ENCODE measurements around the gene RASSF10. TPM values are rescaled to one million over a fixed set of nuclear protein-coding genes. Genes with fewer than 3 reads are reported as not detected.

RASSF10 gene
- total RNA-seq, 1 donor from 2014 or later: not detected

- DNase-seq: no peak
- TF ChIP-seq, protein P1, sequence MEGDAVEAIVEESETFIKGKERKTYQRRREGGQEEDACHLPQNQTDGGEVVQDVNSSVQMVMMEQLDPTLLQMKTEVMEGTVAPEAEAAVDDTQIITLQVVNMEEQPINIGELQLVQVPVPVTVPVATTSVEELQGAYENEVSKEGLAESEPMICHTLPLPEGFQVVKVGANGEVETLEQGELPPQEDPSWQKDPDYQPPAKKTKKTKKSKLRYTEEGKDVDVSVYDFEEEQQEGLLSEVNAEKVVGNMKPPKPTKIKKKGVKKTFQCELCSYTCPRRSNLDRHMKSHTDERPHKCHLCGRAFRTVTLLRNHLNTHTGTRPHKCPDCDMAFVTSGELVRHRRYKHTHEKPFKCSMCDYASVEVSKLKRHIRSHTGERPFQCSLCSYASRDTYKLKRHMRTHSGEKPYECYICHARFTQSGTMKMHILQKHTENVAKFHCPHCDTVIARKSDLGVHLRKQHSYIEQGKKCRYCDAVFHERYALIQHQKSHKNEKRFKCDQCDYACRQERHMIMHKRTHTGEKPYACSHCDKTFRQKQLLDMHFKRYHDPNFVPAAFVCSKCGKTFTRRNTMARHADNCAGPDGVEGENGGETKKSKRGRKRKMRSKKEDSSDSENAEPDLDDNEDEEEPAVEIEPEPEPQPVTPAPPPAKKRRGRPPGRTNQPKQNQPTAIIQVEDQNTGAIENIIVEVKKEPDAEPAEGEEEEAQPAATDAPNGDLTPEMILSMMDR (IDR thresholded peaks at IDR 0.05; ENCODE audit: partially characterized antibody, unreplicated experiment): no peak
- Mint-ChIP-seq H3K4me3 (ENCODE audit: unreplicated experiment) (no peak overlapping the region), H3K27ac (ENCODE audit: unreplicated experiment) (no peak overlapping the region), H3K36me3 (ENCODE audit: unreplicated experiment) (no peaks in the 10 kb centered on the region), H3K27me3 (ENCODE audit: unreplicated experiment) (peaks cover 2% of the 10 kb centered on the region), H3K4me1 (ENCODE audit: low read depth, unreplicated experiment) (no peaks in the 10 kb centered on the region), H3K9me3 (ENCODE audit: unreplicated experiment) (no peaks in the 10 kb centered on the region)
Observed at GRCh38 chr11:12971955-12972354, 37.2 kb upstream of the RASSF10 start.

DNA sequence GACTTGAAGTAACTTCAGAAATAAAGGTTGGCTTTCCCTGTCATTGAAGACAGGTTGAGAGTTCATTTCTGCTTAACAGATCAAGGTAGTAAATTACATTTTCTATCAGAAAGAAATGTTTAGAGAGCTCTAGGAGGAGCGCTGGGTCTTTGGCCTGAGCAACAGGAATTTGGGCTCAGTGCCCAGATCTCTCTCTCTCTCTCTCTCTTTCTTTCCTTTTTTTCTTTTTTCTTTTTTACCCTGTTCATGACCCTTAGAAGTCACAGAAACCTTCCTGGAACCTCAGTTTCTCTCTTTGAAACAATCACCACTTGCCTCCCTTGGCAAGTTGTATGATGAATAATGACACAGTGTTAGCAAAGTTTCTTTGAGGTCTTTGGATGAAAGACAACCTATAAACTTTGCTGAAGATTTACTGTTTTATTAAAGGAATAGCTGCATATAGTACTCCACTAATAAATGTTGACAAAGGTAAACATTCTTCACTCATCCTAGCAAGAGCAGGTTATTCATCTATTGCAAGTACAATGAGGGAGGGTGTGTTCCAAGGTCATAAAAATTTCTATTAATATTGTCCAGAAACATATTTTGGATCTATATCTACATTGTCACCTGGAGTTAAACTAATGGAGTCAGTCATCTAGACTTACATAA lies 35.5 kb upstream of the RASSF10 start:
- Mint-ChIP-seq H3K36me3 (ENCODE audit: unreplicated experiment) (no peaks in the 10 kb centered on the region), H3K4me3 (ENCODE audit: unreplicated experiment) (no peak overlapping the region), H3K27ac (ENCODE audit: unreplicated experiment) (no peak overlapping the region), H3K4me1 (ENCODE audit: low read depth, unreplicated experiment) (no peaks in the 10 kb centered on the region), H3K9me3 (ENCODE audit: unreplicated experiment) (no peaks in the 10 kb centered on the region), H3K27me3 (ENCODE audit: unreplicated experiment) (peaks cover 2% of the 10 kb centered on the region)
- no peak for DNase-seq
- TF ChIP-seq, protein P1 (IDR thresholded peaks at IDR 0.05; ENCODE audit: partially characterized antibody, unreplicated experiment): no peak

DNA sequence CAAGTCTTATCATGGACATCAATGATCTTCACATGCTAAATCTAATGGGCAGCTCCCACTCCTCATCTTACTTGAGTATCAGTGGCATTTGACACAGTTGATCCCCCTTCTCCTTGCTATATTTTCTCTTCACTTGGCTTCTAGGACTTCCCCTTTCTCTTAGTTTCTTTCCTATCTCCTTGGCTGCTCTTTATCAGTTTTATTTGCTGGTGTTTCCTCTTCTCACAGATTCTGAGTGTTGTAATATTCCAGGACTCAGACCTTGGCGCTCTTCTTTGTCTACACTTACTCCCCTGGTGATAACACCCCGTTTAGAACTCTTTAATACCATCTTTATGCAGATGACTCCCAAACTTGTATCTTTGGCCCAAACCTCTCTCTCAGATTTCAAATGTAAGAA lies 33.9 kb upstream of the RASSF10 start:
- H3K27me3 Mint-ChIP-seq (ENCODE audit: unreplicated experiment): peaks cover 2% of the 10 kb centered on the region
- no peak for DNase-seq
- H3K4me3 Mint-ChIP-seq (ENCODE audit: unreplicated experiment): no peak overlapping the region
- no peaks in the 10 kb centered on the region for H3K36me3 Mint-ChIP-seq (ENCODE audit: unreplicated experiment)
- no peaks in the 10 kb centered on the region for H3K9me3 Mint-ChIP-seq (ENCODE audit: unreplicated experiment)
- H3K4me1 Mint-ChIP-seq (ENCODE audit: low read depth, unreplicated experiment): no peaks in the 10 kb centered on the region
- H3K27ac Mint-ChIP-seq (ENCODE audit: unreplicated experiment): no peak overlapping the region
- TF ChIP-seq, protein P1 (IDR thresholded peaks at IDR 0.05; ENCODE audit: partially characterized antibody, unreplicated experiment): no peak

DNA sequence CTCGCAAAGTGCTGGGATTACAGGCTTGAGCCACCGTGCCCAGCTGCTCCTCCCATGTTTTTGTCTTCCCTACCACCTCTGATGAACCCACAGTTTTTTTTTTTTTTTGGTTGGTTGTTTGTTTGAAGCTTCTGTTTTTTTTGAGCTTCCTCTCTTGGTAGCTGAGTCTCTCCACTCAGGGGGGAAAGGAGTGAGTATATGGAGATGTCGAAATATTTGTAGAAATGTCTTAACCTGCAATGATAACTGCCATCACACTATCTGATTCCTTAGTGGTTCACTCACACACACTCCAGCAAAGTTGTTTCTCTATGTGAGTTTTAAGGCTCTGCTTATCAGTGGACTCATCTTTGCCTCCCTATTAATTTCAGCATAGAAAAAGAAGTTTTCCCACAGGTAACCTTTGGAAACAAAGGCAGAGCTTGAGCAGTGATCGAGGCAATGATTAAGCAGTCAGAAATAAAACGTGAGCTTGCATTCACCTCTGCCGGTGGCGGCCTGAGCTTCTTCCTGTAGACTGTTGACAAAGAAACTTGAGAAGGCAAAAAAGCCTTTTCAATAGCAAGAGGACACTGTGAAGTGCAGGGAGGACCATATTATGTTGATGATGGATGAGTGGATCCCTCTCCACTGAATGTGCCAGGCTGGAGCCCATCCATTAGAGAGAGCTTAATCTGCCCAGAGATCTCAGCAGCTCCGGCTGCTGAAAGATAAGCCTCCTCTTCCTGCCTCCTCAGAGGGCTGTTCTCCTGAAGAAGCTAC lies 29.0 kb upstream of the RASSF10 start:
- Mint-ChIP-seq H3K27ac (ENCODE audit: unreplicated experiment) (no peak overlapping the region), H3K4me1 (ENCODE audit: low read depth, unreplicated experiment) (no peaks in the 10 kb centered on the region), H3K9me3 (ENCODE audit: unreplicated experiment) (no peaks in the 10 kb centered on the region), H3K4me3 (ENCODE audit: unreplicated experiment) (no peak overlapping the region), H3K36me3 (ENCODE audit: unreplicated experiment) (no peaks in the 10 kb centered on the region), H3K27me3 (ENCODE audit: unreplicated experiment) (peaks cover 2% of the 10 kb centered on the region)
- no peak for DNase-seq
- TF ChIP-seq, protein P1 (IDR thresholded peaks at IDR 0.05; ENCODE audit: partially characterized antibody, unreplicated experiment): no peak

All from glutamatergic neuron (in vitro differentiated cells).